Activated CD4-positive, CD25-positive, alpha-beta regulatory T cell treated with anti-CD3 and anti-CD28 coated beads, Interleukin-2, amount 50 U/mL, for 72 hours (primary cell): ENCODE measurements around the gene MTUS2.

Experiments used
- DNase-seq: peaks from one replicate; pipeline ENCODE4 v3.0.0; 2021

MTUS2 gene

GRCh38 chr13:28859717-28860116 is 39.6 kb downstream of the MTUS2 start:
- DNase-seq: no peak

DNA sequence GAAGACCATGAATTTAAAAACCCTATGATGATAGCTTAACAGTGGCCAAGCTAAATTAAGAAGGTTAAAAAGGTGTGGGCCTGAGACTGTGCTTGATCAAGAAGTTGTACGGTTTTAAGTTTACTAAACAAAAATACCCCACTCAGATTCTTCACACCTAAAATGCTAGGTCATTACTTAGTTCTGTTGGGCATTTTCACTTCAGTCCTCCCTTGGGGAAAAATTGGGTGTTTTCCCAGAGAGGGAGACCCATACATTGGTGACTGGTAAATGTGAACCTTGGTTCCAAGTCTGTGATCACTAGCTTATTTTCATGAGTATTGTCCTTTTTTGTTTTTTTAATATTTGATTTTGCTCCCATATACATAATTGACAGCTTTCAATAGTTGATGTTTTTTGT is 44.4 kb downstream of the MTUS2 start:
- DNase-seq: no peak

GRCh38 chr13:28865149-28865744 is 45.1 kb downstream of the MTUS2 start:
- no peak for DNase-seq

DNA sequence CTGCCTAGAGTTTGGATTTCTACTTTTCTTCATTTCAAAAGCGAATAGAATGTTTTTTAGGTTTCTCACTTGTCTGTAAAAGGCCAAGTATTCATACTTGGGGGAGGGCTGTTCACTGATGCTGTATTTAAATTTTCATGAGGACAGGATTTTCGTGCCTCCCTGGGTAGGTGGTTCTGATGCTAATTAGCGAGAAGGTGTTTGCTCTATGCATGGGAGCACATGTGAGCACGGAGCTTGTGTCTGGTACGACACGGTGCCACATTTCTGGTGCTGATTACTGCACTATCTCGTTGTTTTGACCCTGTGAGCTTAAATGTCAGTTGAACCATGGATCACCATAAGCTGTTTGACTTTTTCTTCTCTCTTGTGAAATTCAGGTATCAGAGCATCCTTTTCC is 45.8 kb downstream of the MTUS2 start:
- no peak for DNase-seq

DNA sequence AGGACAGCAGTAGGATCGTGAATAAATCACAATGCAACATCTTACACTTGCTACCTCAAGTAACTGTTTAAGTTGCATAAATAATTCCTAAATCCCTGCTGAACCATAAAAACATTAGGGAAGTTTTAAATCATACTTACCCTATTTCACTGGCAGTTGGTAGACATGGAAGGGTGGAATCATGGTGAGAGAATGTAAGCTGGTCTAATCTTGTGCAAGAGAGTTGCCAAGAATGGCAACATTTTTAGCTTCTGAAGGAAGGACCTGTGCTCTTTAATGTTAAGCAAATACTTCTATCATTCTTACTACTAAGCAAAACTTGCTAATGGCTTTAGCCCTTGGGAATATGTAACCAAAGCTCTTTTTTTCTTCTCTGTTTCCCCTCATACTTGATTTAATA is 46.8 kb downstream of the MTUS2 start:
- DNase-seq: no peak

DNA sequence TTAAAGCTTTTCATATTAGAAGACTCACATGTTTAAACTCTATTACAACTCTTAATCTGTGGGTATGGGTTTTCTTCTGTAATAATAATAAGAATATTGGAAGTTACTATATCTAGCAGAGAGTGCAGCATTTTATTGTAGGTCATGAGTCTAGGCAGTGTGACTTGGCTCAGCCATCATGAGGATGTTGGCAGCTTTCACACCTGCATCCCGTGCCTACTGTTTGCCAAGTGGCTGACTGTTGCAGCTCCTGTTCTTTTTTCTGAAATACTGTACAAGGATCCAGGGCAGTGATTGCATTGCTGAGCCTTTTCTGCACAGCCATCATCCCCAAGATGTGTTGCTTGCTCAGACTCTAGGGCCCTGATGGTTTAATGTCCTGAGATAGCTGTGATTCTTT is 47.4 kb downstream of the MTUS2 start:
- no peak for DNase-seq

GRCh38 chr13:28872427-28873176 is 52.5 kb downstream of the MTUS2 start:
- DNase-seq: no peak

GRCh38 chr13:28875846-28876615 is 55.9 kb downstream of the MTUS2 start:
- no peak for DNase-seq

GRCh38 chr13:28877408-28877807 is 57.3 kb downstream of the MTUS2 start:
- DNase-seq: no peak

- no peak for DNase-seq
These were observed 65.0 kb downstream of the MTUS2 start for GRCh38 chr13:28885181-28885580.

- no peak for DNase-seq
These were observed 69.1 kb downstream of the MTUS2 start for GRCh38 chr13:28889086-28889732.

GRCh38 chr13:28890712-28891111 is 70.6 kb downstream of the MTUS2 start:
- DNase-seq: no peak

GRCh38 chr13:28918030-28918429 is 97.9 kb downstream of the MTUS2 start:
- no peak for DNase-seq

- no peak for DNase-seq
These were observed 102.2 kb downstream of the MTUS2 start for GRCh38 chr13:28922341-28922740.

GRCh38 chr13:28935104-28935503 is 115.0 kb downstream of the MTUS2 start:
- DNase-seq: no peak

GRCh38 chr13:28942906-28943305 is 122.8 kb downstream of the MTUS2 start:
- DNase-seq: no peak

DNA sequence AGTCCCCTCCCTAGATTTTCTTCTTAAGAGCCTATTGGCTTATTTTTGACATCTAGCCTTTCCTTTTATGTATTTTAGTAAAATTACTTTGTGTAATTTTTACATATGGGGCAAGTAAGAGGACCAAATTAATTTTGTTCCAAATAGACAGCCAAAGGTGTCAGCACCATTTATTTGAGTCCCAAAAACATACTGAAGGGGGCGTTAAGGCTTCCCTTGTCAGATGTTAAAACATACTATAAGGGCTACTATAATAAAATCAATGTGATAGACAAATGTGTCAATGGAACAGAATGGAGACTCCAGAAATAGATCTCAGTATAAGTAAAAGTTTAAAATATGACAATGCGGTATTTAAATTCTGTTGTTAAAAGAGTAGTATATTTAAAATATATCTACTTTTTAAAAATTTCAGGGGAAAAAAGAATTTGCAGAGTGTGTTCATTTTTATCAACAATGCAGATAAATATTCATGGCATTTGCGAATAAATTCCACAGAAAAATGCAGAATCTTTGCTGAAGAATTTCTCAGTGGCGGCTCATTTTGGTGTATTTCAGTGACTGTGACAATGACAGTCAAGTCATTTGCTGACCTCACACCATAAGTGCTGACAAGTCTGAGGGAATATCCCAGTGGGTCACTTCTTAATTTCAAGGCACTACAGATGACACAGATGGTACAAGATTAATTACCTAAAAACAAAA is 133.7 kb downstream of the MTUS2 start:
- no peak for DNase-seq

GRCh38 chr13:28954419-28954725 is 134.2 kb downstream of the MTUS2 start:
- no peak for DNase-seq

DNA sequence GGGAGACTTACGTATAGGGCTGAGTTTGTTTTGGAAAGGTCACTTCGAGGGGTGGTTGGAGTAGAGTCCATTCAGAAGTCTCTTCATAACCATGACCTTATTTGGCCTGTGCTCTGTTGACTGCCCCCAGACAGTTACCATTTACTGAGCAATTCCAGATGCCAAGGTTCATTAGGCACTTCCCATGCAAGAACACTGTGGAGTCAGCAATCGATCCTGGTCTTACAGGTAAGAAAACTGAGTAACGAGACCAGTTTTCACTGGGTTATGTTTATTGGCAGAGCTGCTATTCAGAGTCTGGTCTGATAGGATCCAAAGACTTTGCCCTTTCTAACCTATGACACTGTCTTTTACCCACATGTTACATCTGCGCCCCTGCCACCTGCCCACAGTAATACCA is 134.7 kb downstream of the MTUS2 start:
- no peak for DNase-seq

DNA sequence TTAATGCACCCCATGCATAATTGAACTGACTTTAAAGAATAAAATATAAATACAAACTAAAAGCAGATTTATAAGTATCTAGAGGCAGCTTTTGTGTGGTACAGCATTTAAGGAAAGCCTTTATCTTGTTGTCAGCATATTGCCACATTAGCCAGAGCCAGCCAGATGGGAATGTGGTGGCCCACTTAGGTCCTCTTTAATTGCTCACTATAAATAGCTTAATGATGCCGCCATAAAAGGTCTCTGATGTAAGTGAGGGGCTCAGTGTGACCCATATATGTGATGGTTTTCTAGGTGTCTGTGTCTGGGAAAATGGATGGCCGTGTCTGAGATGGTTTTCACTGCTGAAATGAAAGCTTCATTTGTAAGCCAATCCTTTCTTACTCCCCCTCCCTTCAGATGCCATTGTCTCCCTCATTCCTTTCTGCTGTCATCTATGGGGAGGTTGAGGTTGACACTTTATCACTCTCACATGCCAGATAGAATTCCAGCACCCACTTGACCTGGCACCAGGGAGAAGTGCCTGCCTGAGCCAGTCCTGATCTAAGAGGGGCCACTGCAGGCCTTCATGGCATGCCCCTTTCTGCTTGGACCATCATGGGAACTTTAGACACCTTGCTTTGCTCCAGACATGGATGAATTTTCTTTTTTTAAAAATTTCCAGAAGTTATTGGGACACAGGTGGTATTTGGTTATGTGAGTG is 135.3 kb downstream of the MTUS2 start:
- no peak for DNase-seq

- no peak for DNase-seq
These were observed 137.9 kb downstream of the MTUS2 start for GRCh38 chr13:28958018-28958417.

GRCh38 chr13:28958441-28958840 is 138.3 kb downstream of the MTUS2 start:
- no peak for DNase-seq

DNA sequence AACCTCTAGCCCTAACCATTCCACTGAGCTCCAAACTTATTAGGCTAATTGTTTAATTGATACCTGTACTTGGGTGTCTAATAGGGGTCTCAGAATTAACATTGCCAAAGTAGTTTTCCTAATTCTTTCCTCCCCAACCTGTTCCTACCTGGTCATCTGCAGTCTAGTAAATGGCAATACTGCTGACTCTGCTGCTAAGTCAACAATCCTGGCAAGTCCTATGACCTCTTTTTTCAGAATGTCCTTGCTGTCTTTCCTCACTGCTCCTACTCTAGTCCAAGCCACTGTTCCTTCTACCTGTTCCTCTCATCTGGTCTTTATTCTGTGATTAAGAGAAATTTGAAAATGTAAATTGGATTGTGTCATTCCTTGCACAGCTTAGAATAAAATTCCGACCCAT is 143.9 kb downstream of the MTUS2 start:
- DNase-seq: no peak
